HEK293 (cell line): ENCODE results near the gene HMG20A.

ENCODE experiments used
- CTCF ChIA-PET: fragments of 350-600 bp; formaldehyde crosslinking; extraction: SDS; loops from one replicate; lab custom pipeline; 2021; ENCODE audit warnings: antibody characterized with exemption; lab: Yijun Ruan, JAX
- POLR2A ChIA-PET: fragments of 300-600 bp; formaldehyde crosslinking; extraction: SDS; loops from one replicate; lab custom pipeline; 2020; ENCODE audit warnings: antibody characterized with exemption, inconsistent platforms; lab: Yijun Ruan, JAX
- H3K27ac ChIP-seq: fragments of 200-500 bp; sonication (Bioruptor generic); 2 replicates; pipeline ENCODE4 v1.5.1; 2014; ENCODE audit warnings: low read depth, low read length, control low read depth, inconsistent platforms; ENCODE audit errors: extremely low read depth
- H3K36me3 ChIP-seq, 2 experiments: fragments of 200-500 bp in 1 of 2; sonication (Bioruptor generic) in 1 of 2; 1 replicate in 1 of 2; 2 replicates in 1 of 2; pipeline ENCODE4 v1.5.1; 2014 to 2017; ENCODE audit warnings: inconsistent platforms in 2 of 2, low read length in 2 of 2; ENCODE audit not compliant: control insufficient read depth in 2 of 2, insufficient read depth in 1 of 2
- H3K4me1 ChIP-seq: fragments of 200-500 bp; sonication (Bioruptor generic); 2 replicates; pipeline ENCODE4 v1.5.1; 2014; ENCODE audit warnings: mild to moderate bottlenecking, low read length, inconsistent platforms; ENCODE audit not compliant: control insufficient read depth, insufficient read depth
- H3K4me3 ChIP-seq: 2 replicates; pipeline ENCODE4 v1.5.1; 2011; ENCODE audit warnings: low read depth, mild to moderate bottlenecking, control low read depth, low read length, moderate library complexity
- H3K9me3 ChIP-seq: fragments of 200-500 bp; sonication (Bioruptor generic); 2 replicates; pipeline ENCODE4 v1.5.1; 2014; ENCODE audit warnings: low read depth, low read length, inconsistent platforms; ENCODE audit not compliant: control insufficient read depth, insufficient read depth
- SCRT2 ChIP-seq: fragments of 450-650 bp; formaldehyde crosslinking; IDR thresholded peaks from 2 replicates; pipeline ENCODE4 v1.5.1; 2016; ENCODE audit warnings: missing biosample characterization, missing genetic modification characterization
- SP2 ChIP-seq: fragments of 450-650 bp; formaldehyde crosslinking; IDR thresholded peaks from 2 replicates; pipeline ENCODE4 v1.5.1; 2016; ENCODE audit warnings: missing biosample characterization, missing genetic modification characterization
- ZBTB17 ChIP-seq: fragments of 450-650 bp; formaldehyde crosslinking; IDR thresholded peaks from 2 replicates; pipeline ENCODE4 v1.5.1; 2016; ENCODE audit warnings: missing biosample characterization, missing genetic modification characterization
- ZEB2 ChIP-seq: fragments of 450-650 bp; formaldehyde crosslinking; IDR thresholded peaks from 2 replicates; pipeline ENCODE4 v1.5.1; 2016; ENCODE audit warnings: missing biosample characterization, missing genetic modification characterization
- ZFP37 ChIP-seq: fragments of 450-650 bp; formaldehyde crosslinking; IDR thresholded peaks from 2 replicates; pipeline ENCODE4 v1.5.1; 2016; ENCODE audit warnings: missing biosample characterization, missing genetic modification characterization
- ZNF10 ChIP-seq: fragments of 450-650 bp; formaldehyde crosslinking; IDR thresholded peaks from 2 replicates; pipeline ENCODE4 v1.5.1; 2017; ENCODE audit warnings: missing biosample characterization, missing genetic modification characterization
- ZNF16 ChIP-seq: fragments of 450-650 bp; formaldehyde crosslinking; IDR thresholded peaks from 2 replicates; pipeline ENCODE4 v1.5.1; 2016; ENCODE audit warnings: low read depth, missing biosample characterization, missing genetic modification characterization
- ZNF24 ChIP-seq: fragments of 450-650 bp; formaldehyde crosslinking; IDR thresholded peaks from 2 replicates; pipeline ENCODE4 v1.5.1; 2016; ENCODE audit warnings: missing biosample characterization, missing genetic modification characterization
- ZNF501 ChIP-seq: fragments of 450-650 bp; formaldehyde crosslinking; IDR thresholded peaks from 2 replicates; pipeline ENCODE4 v1.5.1; 2016; ENCODE audit warnings: missing biosample characterization, missing genetic modification characterization
- ZNF530 ChIP-seq: fragments of 450-650 bp; formaldehyde crosslinking; IDR thresholded peaks from 2 replicates; pipeline ENCODE4 v1.5.1; 2016; ENCODE audit warnings: low read depth, missing biosample characterization, missing genetic modification characterization
- ZNF558 ChIP-seq: fragments of 450-650 bp; formaldehyde crosslinking; IDR thresholded peaks from 2 replicates; pipeline ENCODE4 v1.5.1; 2016; ENCODE audit warnings: missing biosample characterization, missing genetic modification characterization
- ZNF561 ChIP-seq: fragments of 450-650 bp; IDR thresholded peaks from 2 replicates; pipeline ENCODE4 v1.5.1; 2018; ENCODE audit warnings: missing biosample characterization, missing genetic modification characterization, borderline replicate concordance
- ZNF596 ChIP-seq: fragments of 450-650 bp; IDR thresholded peaks from 2 replicates; pipeline ENCODE4 v1.5.0; 2018; ENCODE audit warnings: missing biosample characterization, mild to moderate bottlenecking, missing genetic modification characterization, moderate library complexity
- ZNF610 ChIP-seq: fragments of 450-650 bp; formaldehyde crosslinking; IDR thresholded peaks from 2 replicates; pipeline ENCODE4 v1.5.1; 2016; ENCODE audit warnings: missing biosample characterization, missing genetic modification characterization, borderline replicate concordance
- ZNF837 ChIP-seq: fragments of 450-650 bp; formaldehyde crosslinking; IDR thresholded peaks from 2 replicates; pipeline ENCODE4 v1.5.1; 2016; ENCODE audit warnings: missing biosample characterization, missing genetic modification characterization
- ZSCAN30 ChIP-seq: fragments of 450-650 bp; IDR thresholded peaks from 2 replicates; pipeline ENCODE4 v1.5.1; 2018; ENCODE audit warnings: missing biosample characterization, mild to moderate bottlenecking, missing genetic modification characterization, moderate library complexity
- TF ChIP-seq, protein P1 (sequence below): fragments of 450-650 bp; formaldehyde crosslinking; IDR thresholded peaks from 2 replicates; pipeline ENCODE4 v1.5.1; 2016; ENCODE audit warnings: missing biosample characterization, missing genetic modification characterization
- TF ChIP-seq, protein P2 (sequence below): fragments of 450-650 bp; formaldehyde crosslinking; IDR thresholded peaks from 2 replicates; pipeline ENCODE4 v1.5.1; 2016; ENCODE audit warnings: missing biosample characterization, missing genetic modification characterization
- TF ChIP-seq, protein P3 (sequence below): fragments of 450-650 bp; formaldehyde crosslinking; IDR thresholded peaks from 2 replicates; pipeline ENCODE4 v1.5.1; 2017; ENCODE audit warnings: missing biosample characterization, missing genetic modification characterization
- TF ChIP-seq, protein P4 (sequence below): fragments of 450-650 bp; formaldehyde crosslinking; IDR thresholded peaks from 2 replicates; pipeline ENCODE4 v1.5.1; 2016; ENCODE audit warnings: missing biosample characterization, missing genetic modification characterization
- TF ChIP-seq, protein P5 (sequence below): fragments of 450-650 bp; formaldehyde crosslinking; IDR thresholded peaks from 2 replicates; pipeline ENCODE4 v1.5.1; 2017; ENCODE audit warnings: missing biosample characterization, mild to moderate bottlenecking, missing genetic modification characterization, moderate library complexity

The HMG20A gene

DNA sequence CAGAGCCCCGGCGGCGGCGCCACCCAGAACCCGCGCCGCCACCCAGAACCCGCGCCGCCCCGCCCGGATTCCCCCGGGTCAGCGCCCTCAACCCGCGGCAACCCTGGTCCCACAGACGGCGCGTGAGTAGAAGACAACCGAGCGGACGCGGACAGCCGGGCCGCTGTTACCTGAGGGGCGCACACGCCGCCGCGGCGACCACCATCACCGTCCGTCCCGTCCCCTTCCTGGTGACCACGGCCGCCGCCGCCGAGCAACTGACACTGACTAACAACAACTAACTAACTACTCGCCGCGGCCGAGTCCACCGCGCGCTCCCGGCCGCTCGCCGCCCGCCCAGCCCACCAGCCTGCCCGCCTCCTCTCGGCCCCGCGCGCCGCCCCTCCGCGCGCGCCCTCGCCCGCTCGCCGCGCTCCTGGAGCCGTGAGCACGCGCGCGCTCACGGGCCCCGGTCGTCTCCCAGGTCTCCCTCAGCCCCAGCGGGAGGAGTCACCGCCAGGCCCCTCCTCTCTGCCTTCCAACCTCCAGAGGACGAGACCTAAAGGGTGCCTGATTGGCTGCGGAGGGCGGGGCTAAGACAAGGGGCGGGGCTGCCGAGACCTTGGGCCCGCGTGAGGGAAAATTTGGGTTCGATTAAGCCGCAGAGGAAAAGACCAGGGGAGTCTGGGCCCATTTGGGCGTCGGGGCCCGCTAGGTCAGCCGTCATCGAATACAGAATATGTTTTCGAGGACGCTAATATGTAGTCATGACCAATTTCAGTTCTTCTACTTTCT, 665 bp upstream of the HMG20A start, which contains the start of gene PEAK1 (continued):
- TF ChIP-seq ZNF16 (tag by site-specific recombination), result no peak
- 0 out of 2 replicates have a peak, but pooled peaks have one; percentile 53 for TF ChIP-seq ZNF610 (tag by site-specific recombination)
- TF ChIP-seq SP2 (tag by site-specific recombination), result 0 out of 2 replicates have a peak, but pooled peaks have one; percentile 42
- TF ChIP-seq ZNF530 (tag by site-specific recombination), result no peak
- TF ChIP-seq, protein P1, sequence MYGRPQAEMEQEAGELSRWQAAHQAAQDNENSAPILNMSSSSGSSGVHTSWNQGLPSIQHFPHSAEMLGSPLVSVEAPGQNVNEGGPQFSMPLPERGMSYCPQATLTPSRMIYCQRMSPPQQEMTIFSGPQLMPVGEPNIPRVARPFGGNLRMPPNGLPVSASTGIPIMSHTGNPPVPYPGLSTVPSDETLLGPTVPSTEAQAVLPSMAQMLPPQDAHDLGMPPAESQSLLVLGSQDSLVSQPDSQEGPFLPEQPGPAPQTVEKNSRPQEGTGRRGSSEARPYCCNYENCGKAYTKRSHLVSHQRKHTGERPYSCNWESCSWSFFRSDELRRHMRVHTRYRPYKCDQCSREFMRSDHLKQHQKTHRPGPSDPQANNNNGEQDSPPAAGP (tag by site-specific recombination), result peak; percentile 64
- TF ChIP-seq ZNF501, result peak; percentile 36; the same call in 1 of the 2 replicates
- TF ChIP-seq ZFP37 (tag by site-specific recombination), result no peak
- TF ChIP-seq ZSCAN30 (tag by site-specific recombination), result 0 out of 2 replicates have a peak, but pooled peaks have one; percentile 45
- TF ChIP-seq, protein P2, sequence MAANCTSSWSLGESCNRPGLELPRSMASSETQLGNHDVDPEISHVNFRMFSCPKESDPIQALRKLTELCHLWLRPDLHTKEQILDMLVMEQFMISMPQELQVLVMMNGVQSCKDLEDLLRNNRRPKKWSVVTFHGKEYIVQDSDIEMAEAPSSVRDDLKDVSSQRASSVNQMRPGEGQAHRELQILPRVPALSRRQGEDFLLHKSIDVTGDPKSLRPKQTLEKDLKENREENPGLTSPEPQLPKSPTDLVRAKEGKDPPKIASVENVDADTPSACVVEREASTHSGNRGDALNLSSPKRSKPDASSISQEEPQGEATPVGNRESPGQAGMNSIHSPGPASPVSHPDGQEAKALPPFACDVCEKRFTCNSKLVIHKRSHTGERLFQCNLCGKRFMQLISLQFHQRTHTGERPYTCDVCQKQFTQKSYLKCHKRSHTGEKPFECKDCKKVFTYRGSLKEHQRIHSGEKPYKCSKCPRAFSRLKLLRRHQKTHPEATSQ (tag by site-specific recombination), result peak; percentile 96; the same call in 1 of the 2 replicates
- 0 out of 2 replicates have a peak, but pooled peaks have one; percentile 5 for TF ChIP-seq ZEB2 (tag by site-specific recombination)
- TF ChIP-seq ZNF10 (tag by site-specific recombination), result 0 out of 2 replicates have a peak, but pooled peaks have one; percentile 37

DNA sequence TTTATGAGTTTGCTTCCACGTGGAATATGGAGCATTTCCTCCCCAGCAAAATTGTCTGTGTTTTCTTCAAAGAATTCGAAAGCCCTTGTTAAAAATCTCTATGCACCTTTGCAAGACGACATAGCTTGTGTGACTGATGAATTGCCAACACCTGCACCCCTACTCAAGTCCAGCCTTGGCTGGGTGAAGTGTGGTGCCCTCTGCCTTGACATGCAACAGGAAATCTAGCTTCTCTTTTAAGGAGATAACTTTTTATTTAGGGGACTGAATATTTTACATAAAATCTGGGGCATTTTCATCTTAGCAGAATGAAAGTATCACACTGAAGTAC, 647 bp downstream of the HMG20A start:
- ChIA-PET CTCF (interaction anchor here (0.5 to 2.3 kb wide), 4 partner anchors 20 to 303 kb away, joined by 3 to 16 read pairs (median 8); no protein-coding TSS in a partner anchor), POLR2A (interaction anchor here (0.7 to 1.9 kb wide), 5 partner anchors 10 to 386 kb away, joined by 3 to 6 read pairs (median 3); no protein-coding TSS in a partner anchor)
- Histone ChIP-seq H3K4me3 (peak overlapping the region; percentile 71), H3K27ac (peak overlapping the region; percentile 86; the same call in 1 of the 2 replicates), H3K4me1 (peaks cover 25% of the 10 kb centered on the region), H3K9me3 (no peaks in the 10 kb centered on the region), H3K36me3 (no peaks in the 10 kb centered on the region)
- TF ChIP-seq, protein P3, sequence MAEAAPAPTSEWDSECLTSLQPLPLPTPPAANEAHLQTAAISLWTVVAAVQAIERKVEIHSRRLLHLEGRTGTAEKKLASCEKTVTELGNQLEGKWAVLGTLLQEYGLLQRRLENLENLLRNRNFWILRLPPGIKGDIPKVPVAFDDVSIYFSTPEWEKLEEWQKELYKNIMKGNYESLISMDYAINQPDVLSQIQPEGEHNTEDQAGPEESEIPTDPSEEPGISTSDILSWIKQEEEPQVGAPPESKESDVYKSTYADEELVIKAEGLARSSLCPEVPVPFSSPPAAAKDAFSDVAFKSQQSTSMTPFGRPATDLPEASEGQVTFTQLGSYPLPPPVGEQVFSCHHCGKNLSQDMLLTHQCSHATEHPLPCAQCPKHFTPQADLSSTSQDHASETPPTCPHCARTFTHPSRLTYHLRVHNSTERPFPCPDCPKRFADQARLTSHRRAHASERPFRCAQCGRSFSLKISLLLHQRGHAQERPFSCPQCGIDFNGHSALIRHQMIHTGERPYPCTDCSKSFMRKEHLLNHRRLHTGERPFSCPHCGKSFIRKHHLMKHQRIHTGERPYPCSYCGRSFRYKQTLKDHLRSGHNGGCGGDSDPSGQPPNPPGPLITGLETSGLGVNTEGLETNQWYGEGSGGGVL (tag by site-specific recombination), result no peak
- no peak for TF ChIP-seq ZNF596
- TF ChIP-seq ZNF837, result no peak
- TF ChIP-seq ZBTB17 (tag by site-specific recombination), result no peak
- TF ChIP-seq, protein P4, sequence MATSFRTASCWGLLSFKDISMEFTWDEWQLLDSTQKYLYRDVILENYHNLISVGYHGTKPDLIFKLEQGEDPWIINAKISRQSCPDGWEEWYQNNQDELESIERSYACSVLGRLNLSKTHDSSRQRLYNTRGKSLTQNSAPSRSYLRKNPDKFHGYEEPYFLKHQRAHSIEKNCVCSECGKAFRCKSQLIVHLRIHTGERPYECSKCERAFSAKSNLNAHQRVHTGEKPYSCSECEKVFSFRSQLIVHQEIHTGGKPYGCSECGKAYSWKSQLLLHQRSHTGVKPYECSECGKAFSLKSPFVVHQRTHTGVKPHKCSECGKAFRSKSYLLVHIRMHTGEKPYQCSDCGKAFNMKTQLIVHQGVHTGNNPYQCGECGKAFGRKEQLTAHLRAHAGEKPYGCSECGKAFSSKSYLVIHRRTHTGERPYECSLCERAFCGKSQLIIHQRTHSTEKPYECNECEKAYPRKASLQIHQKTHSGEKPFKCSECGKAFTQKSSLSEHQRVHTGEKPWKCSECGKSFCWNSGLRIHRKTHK (tag by site-specific recombination), result no peak
- TF ChIP-seq, protein P5, sequence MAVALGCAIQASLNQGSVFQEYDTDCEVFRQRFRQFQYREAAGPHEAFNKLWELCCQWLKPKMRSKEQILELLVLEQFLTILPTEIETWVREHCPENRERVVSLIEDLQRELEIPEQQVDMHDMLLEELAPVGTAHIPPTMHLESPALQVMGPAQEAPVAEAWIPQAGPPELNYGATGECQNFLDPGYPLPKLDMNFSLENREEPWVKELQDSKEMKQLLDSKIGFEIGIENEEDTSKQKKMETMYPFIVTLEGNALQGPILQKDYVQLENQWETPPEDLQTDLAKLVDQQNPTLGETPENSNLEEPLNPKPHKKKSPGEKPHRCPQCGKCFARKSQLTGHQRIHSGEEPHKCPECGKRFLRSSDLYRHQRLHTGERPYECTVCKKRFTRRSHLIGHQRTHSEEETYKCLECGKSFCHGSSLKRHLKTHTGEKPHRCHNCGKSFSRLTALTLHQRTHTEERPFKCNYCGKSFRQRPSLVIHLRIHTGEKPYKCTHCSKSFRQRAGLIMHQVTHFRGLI, result no peak
- no peak for TF ChIP-seq ZNF558 (tag by site-specific recombination)
- no peak; the same call in 1 of the 2 replicates for TF ChIP-seq SCRT2 (tag by site-specific recombination)
- TF ChIP-seq ZNF561 (tag by site-specific recombination), result no peak
- no peak for TF ChIP-seq ZNF24 (tag by site-specific recombination)
